Activated CD8-positive, alpha-beta memory T cell treated with anti-CD3 and anti-CD28 coated beads for 4 hours (primary cell): ENCODE results near the gene PICK1.
"Not testable (repeated sequence)": the region's sequence is repeated elsewhere in the genome, so short reads cannot be mapped to it uniquely, and the experiment has no call there.

ENCODE experiments used
- DNase-seq, 2 donors: peaks; one replicate each; pipeline ENCODE4 v3.0.0-alpha.2; 2020; ENCODE audit warnings: low read depth in 2 of 2

The PICK1 gene

DNA sequence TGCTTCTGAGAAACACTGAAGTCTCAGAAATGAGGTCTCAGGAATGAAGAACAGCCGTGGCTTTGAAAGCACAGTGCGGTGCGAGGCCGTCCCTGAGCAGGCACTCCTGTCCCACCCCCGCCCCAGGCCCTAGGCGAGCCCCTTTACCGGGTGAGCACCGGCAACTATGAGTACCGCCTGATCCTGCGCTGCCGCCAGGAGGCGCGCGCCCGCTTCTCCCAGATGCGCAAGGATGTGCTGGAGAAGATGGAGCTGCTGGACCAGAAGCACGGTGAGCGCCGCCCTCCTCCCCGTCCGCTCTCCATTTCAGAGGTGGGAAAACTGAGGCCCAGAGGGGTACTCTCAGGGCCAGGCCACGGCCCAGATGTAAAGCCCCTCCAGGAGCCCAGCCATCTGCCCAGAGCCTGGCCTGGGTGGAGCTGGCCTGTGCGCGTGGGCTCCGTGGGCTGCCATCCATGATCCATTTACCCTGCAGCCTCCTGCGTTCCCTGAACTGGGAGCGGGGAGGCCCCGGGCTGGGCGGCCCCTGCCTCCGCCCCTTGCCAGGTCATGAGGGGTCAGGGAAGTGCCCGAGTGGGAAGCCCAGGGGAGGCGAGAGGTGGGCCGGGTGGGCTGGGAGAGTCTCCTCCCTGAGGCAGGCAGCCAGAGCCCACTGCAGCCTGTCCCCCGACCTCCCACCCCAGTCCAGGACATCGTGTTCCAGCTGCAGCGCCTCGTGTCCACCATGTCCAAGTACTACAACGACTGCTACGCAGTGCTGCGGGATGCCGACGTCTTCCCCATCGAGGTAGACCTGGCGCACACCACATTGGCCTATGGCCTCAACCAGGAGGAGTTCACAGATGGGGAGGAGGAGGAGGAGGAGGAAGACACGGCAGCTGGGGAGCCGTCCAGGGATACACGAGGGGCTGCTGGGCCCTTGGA, 17.2 kb downstream of the PICK1 start:
- DNase-seq = no peak

DNA sequence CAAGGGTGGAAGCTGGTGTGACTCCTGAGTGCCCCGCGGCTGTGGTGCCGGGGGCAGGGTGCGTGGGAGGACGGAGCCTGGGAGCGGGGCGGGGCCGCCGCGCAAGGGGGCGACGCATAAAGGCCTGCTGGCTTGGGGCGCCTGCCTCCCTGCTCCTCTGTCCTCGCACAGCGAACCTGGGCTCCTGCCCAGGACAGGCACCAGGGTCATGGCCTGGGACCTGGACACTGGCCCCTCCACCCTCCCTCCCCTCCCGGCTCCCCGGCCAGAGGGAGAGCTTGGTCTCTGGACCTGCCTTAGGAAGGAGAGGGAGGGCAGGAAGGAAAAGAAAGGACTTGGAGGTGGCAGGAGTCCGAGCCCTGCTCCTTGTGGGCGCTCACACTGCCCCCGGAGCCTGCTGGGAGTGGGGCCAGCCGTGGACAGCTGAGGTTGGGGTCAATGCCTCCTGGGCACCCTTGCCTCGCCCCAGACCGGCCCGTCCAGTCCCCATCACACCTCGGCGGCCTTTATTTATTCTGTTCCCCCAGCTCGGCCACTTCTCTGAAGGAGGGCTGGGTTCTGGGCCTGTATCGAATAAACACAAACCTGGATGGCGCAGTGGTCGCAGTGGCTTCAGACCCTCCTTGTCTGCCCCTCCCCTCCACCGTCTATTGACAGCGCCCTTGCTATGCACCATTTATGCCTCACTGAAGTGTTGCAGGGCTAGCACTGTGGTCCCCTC, 18.1 kb downstream of the PICK1 start:
- no peak for DNase-seq

GRCh38 chr22:38075961-38076360, 18.8 kb downstream of the PICK1 start:
- no peak for DNase-seq

DNA sequence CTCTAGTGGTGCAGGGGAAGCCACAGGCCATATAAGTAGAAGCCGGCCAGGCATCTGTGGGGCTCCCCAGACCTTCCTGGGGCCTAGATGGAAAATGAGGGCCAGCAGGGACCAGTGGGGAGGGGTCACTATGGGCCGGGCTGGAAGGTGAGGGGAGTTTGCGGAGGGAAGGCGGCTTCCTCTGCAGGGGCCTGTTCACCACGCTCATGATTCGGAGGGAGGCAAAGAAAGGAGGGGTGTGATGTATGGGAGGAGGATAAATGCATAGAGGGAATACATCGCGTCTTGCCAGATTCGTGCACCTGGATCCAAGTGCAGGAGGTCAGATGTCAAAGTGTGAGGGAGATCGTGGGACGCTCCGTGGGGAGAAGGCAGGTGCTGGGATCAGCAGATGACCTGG, 19.9 kb downstream of the PICK1 start:
- DNase-seq = no peak

DNA sequence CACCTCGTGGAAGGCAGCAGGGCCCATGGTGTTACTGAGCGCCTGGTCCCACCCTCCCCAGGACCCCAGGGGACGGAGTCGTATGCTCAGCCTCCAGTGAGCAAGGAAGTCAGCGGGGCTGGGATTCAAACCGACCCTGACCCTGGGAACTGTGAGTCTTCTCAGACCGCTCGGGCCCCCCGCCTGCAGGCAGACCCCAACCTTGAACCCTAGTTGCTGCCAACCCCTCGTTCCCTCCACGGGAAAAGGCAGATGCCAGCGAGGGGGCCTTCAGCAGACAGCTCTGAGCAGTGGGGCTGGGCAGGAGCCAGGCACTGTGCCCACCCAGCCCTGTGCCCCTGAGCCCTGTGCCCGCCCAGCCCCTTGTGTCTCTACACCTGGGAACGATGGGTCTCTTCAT, 20.4 kb downstream of the PICK1 start:
- DNase-seq = no peak

DNA sequence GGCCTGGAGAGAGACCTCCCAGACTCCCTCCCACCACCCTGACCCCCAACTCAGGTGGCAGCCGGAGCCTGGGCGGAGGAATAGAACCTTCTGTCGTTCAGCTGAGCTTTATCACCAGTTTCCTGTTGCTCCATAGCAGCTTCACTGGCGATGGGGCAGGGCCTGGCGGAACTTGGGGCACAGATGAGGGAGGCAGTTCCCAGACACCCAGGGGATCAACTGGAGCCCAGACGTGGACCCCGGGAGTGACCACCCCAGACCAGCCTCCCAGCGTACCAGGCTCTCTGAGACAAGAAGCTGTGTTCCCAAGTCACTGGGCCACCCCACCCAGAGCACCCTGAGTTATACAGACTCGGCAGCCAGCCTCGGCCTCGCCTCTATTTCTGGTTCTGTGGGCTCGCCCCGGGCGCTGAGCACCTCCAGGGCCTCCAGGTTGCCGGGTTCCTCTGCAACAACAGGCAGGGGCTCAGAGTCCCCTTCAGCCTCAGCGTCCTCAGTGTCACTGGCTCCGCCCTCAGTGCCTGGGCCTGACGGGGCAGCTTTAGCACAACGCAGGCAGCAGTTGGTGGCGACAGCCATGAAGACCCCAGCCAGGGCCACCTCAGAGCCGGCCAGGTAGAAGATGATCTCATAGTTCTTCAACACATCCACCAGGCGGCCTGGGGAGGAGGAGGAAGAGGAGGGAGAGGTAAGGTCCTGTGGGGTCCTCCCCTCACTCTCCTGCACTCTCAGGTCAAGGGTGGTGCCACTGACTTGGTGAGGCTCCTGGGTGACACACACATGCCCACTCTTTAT, 21.0 kb downstream of the PICK1 start:
- no peak for DNase-seq

- DNase-seq = not testable (repeated sequence)
Measured at GRCh38 chr22:38079208-38079607, 22.0 kb downstream of the PICK1 start.

DNA sequence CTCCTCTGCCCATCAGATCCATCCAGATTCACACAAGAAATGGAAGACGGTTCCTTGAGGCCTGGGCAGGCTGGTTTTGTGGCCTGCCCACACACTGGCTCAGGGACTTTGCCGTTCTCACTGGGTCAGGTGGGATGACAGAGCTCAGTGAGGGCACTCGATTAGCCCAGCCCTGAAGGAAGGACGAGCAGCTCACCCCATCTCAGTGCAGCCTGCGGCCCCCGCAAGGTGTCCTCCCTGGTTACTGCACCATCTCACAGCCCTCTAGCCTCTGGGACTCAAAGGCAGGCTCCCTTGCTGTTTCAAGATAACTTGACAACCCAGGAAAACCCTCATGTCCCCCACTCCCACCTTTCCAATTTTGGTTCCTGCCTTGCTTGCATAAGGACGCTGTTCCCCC, 22.6 kb downstream of the PICK1 start:
- DNase-seq = no peak

- no peak for DNase-seq
Measured at GRCh38 chr22:38080474-38080849, 23.3 kb downstream of the PICK1 start.

DNA sequence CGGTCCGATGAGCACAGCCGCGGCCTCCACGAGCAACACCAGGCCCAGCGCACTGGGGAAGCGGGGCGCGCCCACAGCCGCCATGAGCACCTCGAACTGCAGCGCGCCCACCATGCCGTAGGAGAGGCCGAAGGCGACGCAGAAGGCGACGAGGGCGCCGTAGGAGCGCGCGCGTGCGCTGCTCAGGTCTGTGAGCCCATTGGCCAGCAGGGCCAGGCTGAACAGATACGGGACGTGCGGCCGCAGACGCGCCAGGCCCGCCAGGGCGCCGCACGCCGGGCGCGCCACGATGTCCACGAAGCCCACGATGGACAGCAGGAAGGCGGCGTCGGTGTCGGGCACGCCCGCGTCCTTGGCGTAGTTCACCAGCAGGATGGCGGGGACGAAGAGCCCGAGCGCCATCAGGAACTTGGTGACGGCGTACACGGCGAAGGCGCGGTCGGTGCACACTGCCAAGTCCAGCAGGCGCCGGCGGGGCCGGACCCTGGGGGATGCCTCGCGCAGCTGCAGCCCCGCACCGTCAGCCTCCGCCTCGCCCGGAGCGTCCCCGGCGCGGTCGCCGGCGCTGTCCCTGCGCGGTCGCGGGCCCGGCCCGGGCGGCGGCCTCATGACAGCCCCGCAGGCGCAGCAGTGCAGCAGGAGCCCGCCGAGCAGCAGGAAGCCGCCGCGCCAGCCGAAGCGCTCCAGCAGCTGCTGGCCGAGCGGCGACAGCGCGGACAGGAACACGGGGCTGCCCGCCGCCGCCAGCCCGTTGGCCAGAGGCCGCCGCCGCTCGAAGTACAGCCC, 23.8 kb downstream of the PICK1 start:
- DNase-seq = no peak

DNA sequence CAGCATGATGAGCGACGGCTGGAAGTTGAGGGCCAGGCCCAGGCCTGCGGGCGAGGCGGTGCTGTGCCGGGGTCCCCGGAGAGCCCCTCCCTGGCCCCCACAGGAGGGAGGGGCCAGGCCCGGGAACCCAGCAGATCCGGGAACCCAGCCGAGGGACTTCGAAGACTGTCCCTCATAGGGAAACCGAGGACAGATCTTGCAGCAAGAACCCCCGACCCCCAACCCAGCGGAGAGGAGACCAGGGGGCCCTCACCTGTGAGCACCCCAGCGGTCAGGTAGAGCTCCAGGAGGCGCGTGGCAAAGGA, 24.4 kb downstream of the PICK1 start:
- no peak for DNase-seq

GRCh38 chr22:38081941-38082828, 25.0 kb downstream of the PICK1 start:
- no peak for DNase-seq

DNA sequence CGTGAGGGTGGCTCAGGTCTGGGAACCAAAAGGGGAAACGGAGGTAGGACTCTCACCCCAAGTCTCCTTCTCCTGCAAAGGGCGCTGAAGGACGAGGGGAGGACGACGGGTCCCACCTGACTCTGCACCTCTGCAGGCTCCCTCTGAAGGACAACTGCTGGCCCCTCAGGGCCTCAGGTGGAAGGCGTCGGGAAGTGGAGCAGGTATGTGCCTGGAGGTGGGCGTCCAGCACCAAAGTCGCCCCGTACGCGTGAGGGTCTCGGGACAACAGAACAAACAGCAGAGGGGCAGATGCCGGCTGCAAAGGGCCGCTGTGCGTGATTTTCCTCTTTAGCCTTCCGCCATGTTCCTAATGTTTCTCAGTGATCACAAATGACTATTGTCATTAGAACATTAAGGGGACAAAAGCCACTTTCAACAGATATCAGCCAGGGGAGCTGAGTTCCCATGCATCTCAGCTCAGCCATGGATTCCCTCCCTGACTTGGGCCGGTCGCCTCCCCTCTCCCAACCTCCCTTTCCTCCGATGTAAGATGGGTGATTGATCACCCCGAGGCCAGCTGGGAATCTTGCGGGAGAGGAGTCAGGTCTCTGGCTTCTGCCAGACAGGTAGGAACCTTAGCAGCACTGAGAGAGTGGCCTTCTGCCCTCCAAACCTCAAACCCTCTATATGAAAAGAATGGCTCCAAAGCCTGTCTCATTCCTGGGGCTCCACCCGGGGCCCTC, 25.9 kb downstream of the PICK1 start:
- DNase-seq = no peak

- DNase-seq = no peak
Measured at GRCh38 chr22:38083931-38084631, 26.9 kb downstream of the PICK1 start, which contains the start of gene SLC16A8. TSS of gene SLC16A8 (minus strand) at chr22:38084184. CDS start at chr22:38082873, 1,311 bp downstream.

- DNase-seq = no peak
Measured at GRCh38 chr22:38085056-38085455, 27.9 kb downstream of the PICK1 start.

- DNase-seq = no peak
Measured at GRCh38 chr22:38085501-38085900, 28.3 kb downstream of the PICK1 start.

GRCh38 chr22:38086001-38086845, 29.0 kb downstream of the PICK1 start:
- DNase-seq = no peak

DNA sequence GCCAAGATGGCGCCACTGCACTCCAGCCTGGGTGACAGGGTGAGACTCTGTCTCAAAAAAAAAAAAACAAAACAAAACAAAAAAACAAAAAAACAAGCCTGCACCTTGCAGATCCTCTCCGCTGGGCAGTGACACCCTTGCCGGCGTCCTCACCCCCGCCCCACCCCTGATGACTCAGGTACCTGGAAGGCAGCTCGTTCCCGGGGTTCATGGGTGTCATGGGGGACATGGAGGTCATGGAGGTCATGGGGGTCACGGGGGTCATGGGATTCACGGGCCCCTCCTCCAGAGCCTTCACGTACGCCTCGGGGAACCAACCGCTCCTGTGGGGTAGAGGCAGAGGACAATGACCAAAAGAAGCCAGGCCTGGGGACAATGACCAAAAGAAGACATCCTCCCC, 29.7 kb downstream of the PICK1 start:
- no peak for DNase-seq
